H1 (cell line): ENCODE data around the gene PKD2. TPM values are rescaled to one million over a fixed set of nuclear protein-coding genes. Genes with fewer than 3 reads are reported as not detected.

Experiments
- CTCF ChIA-PET: fragments of 300-600 bp; sonication (Branson Sonifier 250); formaldehyde crosslinking; loops from one replicate; lab custom pipeline; 2021; ENCODE audit not compliant: partially characterized antibody; lab: Charles Lee
- POLR2A ChIA-PET: fragments of 300-600 bp; sonication (Branson Sonifier 250); formaldehyde crosslinking; loops from one replicate; lab custom pipeline; 2021; ENCODE audit warnings: inconsistent platforms; ENCODE audit not compliant: partially characterized antibody; lab: Charles Lee
- DNase-seq, 2 experiments: peaks; one replicate each; pipeline versions ENCODE4 v3.0.0 to v3.0.0-alpha.2; 2010 to 2022; ENCODE audit warnings: low spot score in 2 of 2, low read depth in 1 of 2, mixed read lengths in 1 of 2
- FAIRE-seq: peaks from 2 replicates; lab custom pipeline; 2011; peaks lifted over from hg19 to GRCh38; lab: Jason Lieb, UNC
- H2AFZ ChIP-seq: 2 replicates; pipeline ENCODE4 v1.8.1; 2012; ENCODE audit warnings: low read length, inconsistent platforms
- H2AK5ac ChIP-seq: 2 replicates; pipeline ENCODE4 v1.6.1; 2013; ENCODE audit warnings: low read depth, low read length
- H2BK120ac ChIP-seq: replicated peaks from 2 replicates; pipeline ENCODE3; 2013; ENCODE audit warnings: low read depth, low read length, inconsistent platforms
- H2BK12ac ChIP-seq: 2 replicates; pipeline ENCODE4 v1.6.1; 2013; ENCODE audit warnings: low read depth, low read length
- H2BK15ac ChIP-seq: 2 replicates; pipeline ENCODE4 v1.6.1; 2013; ENCODE audit warnings: low read length
- H2BK20ac ChIP-seq: 2 replicates; pipeline ENCODE4 v1.6.1; 2013; ENCODE audit warnings: low read length
- H2BK5ac ChIP-seq: 2 replicates; pipeline ENCODE4 v1.6.1; 2013; ENCODE audit warnings: low read depth, low read length
- H3K14ac ChIP-seq: 2 replicates; pipeline ENCODE4 v1.6.1; 2013; ENCODE audit warnings: inconsistent platforms; ENCODE audit not compliant: insufficient read length
- H3K18ac ChIP-seq: 2 replicates; pipeline ENCODE4 v1.6.1; 2013; ENCODE audit warnings: low read length; ENCODE audit errors: extremely low read depth
- H3K23ac ChIP-seq: 2 replicates; pipeline ENCODE4 v1.6.1; 2013; ENCODE audit warnings: inconsistent platforms; ENCODE audit not compliant: insufficient read length
- H3K23me2 ChIP-seq: 2 replicates; pipeline ENCODE4 v1.6.1; 2013; ENCODE audit warnings: low read depth, low read length
- H3K27ac ChIP-seq: 2 replicates; pipeline ENCODE4 v1.6.1; 2011; ENCODE audit warnings: low read depth, low read length, inconsistent platforms
- H3K27me3 ChIP-seq, 4 experiments: replicated peaks in 1 of 4; 1 replicate in 1 of 4; 2 replicates in 3 of 4; pipeline versions ENCODE4 v1.6.1 to v1.8.1; 2011 to 2013; ENCODE audit warnings: low read length in 3 of 4, mild to moderate bottlenecking in 3 of 4, inconsistent platforms in 2 of 4, mixed read lengths in 2 of 4, moderate library complexity in 1 of 4; ENCODE audit not compliant: control insufficient read depth in 3 of 4, insufficient read depth in 3 of 4; ENCODE audit errors: extremely low read depth in 1 of 4
- H3K36me3 ChIP-seq, 4 experiments: 2 replicates each; pipeline versions ENCODE4 v1.6.1 to v1.8.1; 2011 to 2013; ENCODE audit warnings: mild to moderate bottlenecking in 4 of 4, low read length in 3 of 4, moderate library complexity in 2 of 4, control low read depth in 1 of 4, inconsistent platforms in 1 of 4; ENCODE audit not compliant: insufficient read depth in 4 of 4, control insufficient read depth in 2 of 4
- H3K4ac ChIP-seq: replicated peaks from 2 replicates; pipeline ENCODE3; 2013; ENCODE audit warnings: low read length, low read depth, mixed read lengths, inconsistent platforms; ENCODE audit not compliant: insufficient read length
- H3K4me1 ChIP-seq, 4 experiments: replicated peaks in 1 of 4; 1 replicate in 1 of 4; 2 replicates in 3 of 4; pipeline versions ENCODE4 v1.6.1 to v1.8.1; 2011 to 2013; ENCODE audit warnings: low read length in 3 of 4, inconsistent platforms in 2 of 4, mixed read lengths in 1 of 4; ENCODE audit not compliant: insufficient read depth in 4 of 4, control insufficient read depth in 3 of 4
- H3K4me2 ChIP-seq, 2 experiments: 2 replicates each; pipeline versions ENCODE4 v1.6.1 to v1.8.1; 2011 to 2013; ENCODE audit warnings: low read depth in 2 of 2, low read length in 2 of 2, control low read depth in 1 of 2, inconsistent platforms in 1 of 2, mild to moderate bottlenecking in 1 of 2; ENCODE audit not compliant: insufficient read depth in 1 of 2
- H3K4me3 ChIP-seq, 4 experiments: fragments of 200-600, 300-600 bp in 1 of 4; sonication (generic), shearing (Covaris generic), sonication (Bioruptor Twin) in 1 of 4; 2 replicates each; pipeline versions ENCODE4 v1.5.1 to v1.8.1; 2011 to 2016; ENCODE audit warnings: low read length in 4 of 4, low read depth in 3 of 4, control low read depth in 2 of 4, inconsistent platforms in 2 of 4, mild to moderate bottlenecking in 2 of 4, mixed read lengths in 1 of 4, moderate library complexity in 1 of 4; ENCODE audit not compliant: insufficient read depth in 2 of 4; ENCODE audit errors: extremely low read depth in 1 of 4
- H3K56ac ChIP-seq: replicated peaks from 2 replicates; pipeline ENCODE3; 2013; ENCODE audit warnings: low read depth, mild to moderate bottlenecking, mixed read lengths, low read length, inconsistent platforms; ENCODE audit not compliant: insufficient read length
- H3K79me1 ChIP-seq: 2 replicates; pipeline ENCODE4 v1.6.1; 2013; ENCODE audit warnings: low read depth, low read length, control low read depth
- H3K79me2 ChIP-seq, 2 experiments: 2 replicates each; pipeline versions ENCODE4 v1.6.1 to v1.8.1; 2012 to 2013; ENCODE audit warnings: low read length in 2 of 2, mild to moderate bottlenecking in 2 of 2, inconsistent platforms in 1 of 2; ENCODE audit not compliant: insufficient read depth in 2 of 2, control insufficient read depth in 1 of 2
- H3K9ac ChIP-seq, 4 experiments: replicated peaks in 1 of 4; 1 replicate in 1 of 4; 2 replicates in 3 of 4; pipeline versions ENCODE4 v1.6.1 to v1.8.1; 2011 to 2013; ENCODE audit warnings: low read depth in 3 of 4, low read length in 3 of 4, control low read depth in 2 of 4, mild to moderate bottlenecking in 2 of 4, moderate library complexity in 2 of 4, inconsistent platforms in 1 of 4; ENCODE audit errors: extremely low read depth in 1 of 4
- H3K9me3 ChIP-seq, 2 experiments: 2 replicates each; pipeline versions ENCODE4 v1.6.1 to v1.8.1; 2012 to 2013; ENCODE audit warnings: mild to moderate bottlenecking in 2 of 2, moderate library complexity in 2 of 2, control low read depth in 1 of 2, inconsistent platforms in 1 of 2, low read depth in 1 of 2, low read length in 1 of 2, mixed read lengths in 1 of 2; ENCODE audit not compliant: insufficient read depth in 2 of 2
- H4K20me1 ChIP-seq, 2 experiments: replicated peaks in 1 of 2; 2 replicates each; pipeline versions ENCODE3 to v1.8.1; 2011 to 2013; ENCODE audit warnings: inconsistent platforms in 2 of 2, low read length in 2 of 2, mild to moderate bottlenecking in 1 of 2; ENCODE audit not compliant: insufficient read depth in 2 of 2, control insufficient read depth in 1 of 2
- H4K5ac ChIP-seq: 2 replicates; pipeline ENCODE4 v1.6.1; 2013; ENCODE audit warnings: low read length, low read depth, mixed read lengths, inconsistent platforms; ENCODE audit not compliant: insufficient read length
- H4K8ac ChIP-seq: 2 replicates; pipeline ENCODE4 v1.8.0; 2013; ENCODE audit warnings: mild to moderate bottlenecking, moderate library complexity, low read length, inconsistent platforms; ENCODE audit not compliant: insufficient read depth; ENCODE audit errors: extremely low read depth
- H4K91ac ChIP-seq: replicated peaks from 2 replicates; pipeline ENCODE3; 2013; ENCODE audit warnings: low read length, mixed read lengths, inconsistent platforms; ENCODE audit not compliant: insufficient read length
- MAFK ChIP-seq: IDR thresholded peaks from 2 replicates; pipeline ENCODE4 v1.6.1; 2012; ENCODE audit warnings: low read depth, mild to moderate bottlenecking, improper control_type of control experiment, low read length
- RNF2 ChIP-seq: fragments of 200-900, 300-1000 bp; sonication (generic); IDR thresholded peaks from 2 replicates; pipeline ENCODE4 v1.7.1; 2016; ENCODE audit warnings: borderline replicate concordance, low read depth, mild to moderate bottlenecking, antibody characterized with exemption, low read length; ENCODE audit not compliant: poor library complexity, severe bottlenecking; ENCODE audit errors: missing control alignments
- WGBS, 2 experiments: shearing (Covaris generic) in 1 of 2; methylation state at CpG; one replicate each; pipeline versions ENCODE4 v1.1.6 to v1.1.7; 2013 to 2015; ENCODE audit warnings: low lambda C conversion rate in 2 of 2, mixed read lengths in 2 of 2, inconsistent platforms in 1 of 2, low coverage in 1 of 2, missing lambda C conversion rate in 1 of 2; ENCODE audit not compliant: insufficient replicate concordance in 2 of 2, insufficient coverage in 1 of 2, insufficient read length in 1 of 2; ENCODE audit errors: extremely low coverage in 1 of 2, missing lambda C conversion rate in 1 of 2; 5-methylcytosine and 5-hydroxymethylcytosine counted together
- polyA plus RNA-seq, 7 experiments: library from polyadenylated mRNA; depleted of rRNA in 3 of 7; stranded (reverse) in 5 of 7; unstranded in 2 of 7; fragments of >200 nt in 5 of 7; fragments of 200-250 nt in 2 of 7; gene quantifications; 1 replicate in 5 of 7; 2 replicates in 1 of 7; 4 replicates in 1 of 7; pipeline versions ENCODE4 v1.2.1 to v1.2.3, GENCODE V29; 2011 to 2013; ENCODE audit warnings: missing spikeins in 2 of 7, mixed read lengths in 2 of 7
- total RNA-seq: library from RNA; stranded (reverse); fragmentation: NEBNext Ultra II Directional; extraction: Animal tissue kit (Norgen Biotek cat#: 25700); gene quantifications from 2 replicates; pipeline ENCODE4 v1.2.1, GENCODE V29; 2021

PKD2 gene
- total and polyA plus RNA-seq, 2 of the 8 experiments (the other 6 are each of a cell fraction or from before 2014, with no cell fraction given): 16.0 to 32.0 TPM

DNA sequence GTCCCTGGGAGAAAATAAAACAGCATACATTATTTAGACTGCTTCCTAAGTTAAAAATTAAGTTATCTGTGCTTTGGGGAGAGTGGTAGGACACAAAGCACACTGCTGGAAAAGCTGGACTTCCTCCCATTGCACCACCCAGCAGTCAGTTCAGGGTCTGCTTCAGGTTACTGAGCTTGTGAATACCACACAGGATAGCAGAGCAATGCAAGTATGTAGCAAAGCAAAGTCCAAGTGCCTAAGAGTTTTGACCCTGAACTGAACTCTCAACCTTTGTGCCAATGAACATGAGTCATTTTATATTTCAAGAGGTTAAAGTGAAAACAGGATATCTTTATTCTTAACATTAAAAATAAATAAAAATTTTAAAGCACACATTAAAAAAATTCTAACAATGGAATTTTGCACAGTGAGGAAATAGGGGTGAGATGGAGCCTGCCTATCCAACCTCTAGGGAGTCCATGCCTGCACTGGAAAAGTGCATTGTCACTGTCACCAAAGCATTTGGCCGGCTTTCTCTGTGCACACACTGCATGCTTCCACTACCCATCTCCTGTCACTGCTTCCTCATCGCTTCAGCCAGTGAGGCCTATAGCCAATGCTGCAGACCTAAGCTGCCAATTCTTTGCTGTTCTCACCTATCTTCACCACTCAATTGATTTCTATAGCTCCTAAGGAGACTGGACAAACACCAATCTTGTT, 100.1 kb downstream of the PKD2 start:
- Histone ChIP-seq H3K4me1 (no peaks in the 10 kb centered on the region), H3K56ac (no peak overlapping the region), H3K4ac (no peak overlapping the region), H4K8ac (no peak overlapping the region), H3K36me3 (no peaks in the 10 kb centered on the region)
- FAIRE-seq: no peak
- no peak for TF ChIP-seq RNF2
- TF ChIP-seq MAFK: 0 out of 2 replicates have a peak, but pooled peaks have one; percentile 2
- TF ChIP-seq, all 59 proteins: peak for 1
- H3K23ac ChIP-seq: no peak overlapping the region
- H2AFZ ChIP-seq: 0 out of 2 replicates have a peak overlapping the region, but pooled peaks have one; percentile 37
- H3K27me3 ChIP-seq: no peaks in the 10 kb centered on the region
- H2BK120ac ChIP-seq: no peak overlapping the region
- H2BK15ac ChIP-seq: no peak overlapping the region
- no peak overlapping the region for H3K4me2 ChIP-seq
- no peak overlapping the region for H4K91ac ChIP-seq
- no peak overlapping the region for H2BK20ac ChIP-seq
- H3K18ac ChIP-seq: no peak overlapping the region
- WGBS, 2 experiments: 91% methylated on average over 2 of the region's 2 CpGs; no CpG with 5 or more reads in 1 of the 2 experiments
- no peak overlapping the region for H2BK5ac ChIP-seq
- no peak overlapping the region for H2BK12ac ChIP-seq
- no peak overlapping the region for H3K4me3 ChIP-seq
- H3K9ac ChIP-seq: no peak overlapping the region
- ChIA-PET POLR2A (no interaction called here), CTCF (interaction anchor here (0.7 to 1.0 kb wide), 2 partner anchors 25 to 112 kb away, joined by 3 to 4 read pairs; no protein-coding TSS in a partner anchor)
- H3K14ac ChIP-seq: no peak overlapping the region
- H2AK5ac ChIP-seq: no peak overlapping the region
- H3K9me3 ChIP-seq: no peaks in the 10 kb centered on the region
- no peaks in the 10 kb centered on the region for H3K23me2 ChIP-seq
- H3K79me2 ChIP-seq: no peaks in the 10 kb centered on the region
- H4K20me1 ChIP-seq: no peaks in the 10 kb centered on the region
- no peak overlapping the region for H4K5ac ChIP-seq
- no peak overlapping the region for H3K27ac ChIP-seq
- H3K79me1 ChIP-seq: no peaks in the 10 kb centered on the region
- DNase-seq: no peak
